ENCODE results near the gene CAPS. TPM values are rescaled to one million over a fixed set of nuclear protein-coding genes. Genes with fewer than 3 reads are reported as not detected.

The CAPS gene
- total RNA-seq, 1 experiment from 2014 or later = 5.3 TPM

DNA sequence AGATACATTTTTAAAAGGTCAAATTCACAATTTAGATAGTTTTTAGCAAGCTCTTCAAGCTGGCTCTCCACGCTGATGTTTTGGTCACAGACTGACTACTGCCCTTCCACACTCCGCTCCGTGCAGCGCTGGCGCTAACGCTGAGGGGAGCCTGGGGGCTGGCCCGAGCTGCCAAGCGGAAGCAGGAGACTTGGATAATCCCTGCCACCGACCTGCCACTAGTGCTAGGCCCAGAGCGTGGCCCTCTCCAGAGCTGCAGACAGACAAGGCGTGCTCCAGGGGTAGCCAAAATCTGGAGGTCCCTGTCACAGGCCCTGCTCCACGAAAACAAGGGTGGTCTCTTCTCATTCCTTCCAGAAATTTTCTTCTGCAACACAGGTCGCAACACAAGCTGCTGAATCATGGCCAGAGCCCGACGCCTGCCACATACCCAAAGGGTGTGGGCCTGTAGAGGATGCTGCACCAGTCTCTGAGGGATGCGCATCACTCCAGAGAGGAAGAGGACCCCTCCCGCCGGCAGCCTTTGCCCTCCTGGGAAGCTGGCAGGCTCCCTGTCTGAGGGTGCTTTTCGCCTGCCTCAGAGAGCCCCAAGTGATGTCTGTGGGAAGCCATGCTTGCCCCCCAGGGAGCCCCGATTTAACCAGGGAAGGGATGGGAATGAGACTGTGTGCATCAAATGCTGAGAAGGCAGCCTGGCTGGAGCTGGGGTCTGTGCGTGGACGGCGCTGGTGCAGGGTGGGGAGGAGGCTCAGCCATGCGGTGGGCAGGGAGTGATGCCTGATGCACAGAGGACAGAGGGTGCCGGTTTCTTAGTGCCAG is 21.6 kb downstream of the CAPS start:
- no peak for DNase-seq (ENCODE audit: low spot score)
- Mint-ChIP-seq H3K27ac (peak overlapping the region; percentile 60), H3K4me3 (no peak overlapping the region), H3K4me1 (peaks cover 4% of the 10 kb centered on the region; the same call in 1 of the 2 replicates), H3K36me3 (peaks cover 25% of the 10 kb centered on the region), H3K9me3 (no peaks in the 10 kb centered on the region), H3K27me3 (ENCODE audit: low read depth) (no peaks in the 10 kb centered on the region)
- ATAC-seq = no peak
- ChIA-PET CTCF (interaction anchor here (0.9 to 2.6 kb wide), 5 partner anchors 11 to 132 kb away, joined by 3 to 12 read pairs (median 7); no protein-coding TSS in a partner anchor), POLR2A (no interaction called here)
- TF ChIP-seq USF1 (CRISPR knock-in tag; IDR thresholded peaks at IDR 0.05) = no peak
- TF ChIP-seq EMX1 (CRISPR knock-in tag; IDR thresholded peaks at IDR 0.05) = no peak
- TF ChIP-seq TP53 (CRISPR knock-in tag; IDR thresholded peaks at IDR 0.05) = no peak
- no peak for TF ChIP-seq FOXK1 (CRISPR knock-in tag; IDR thresholded peaks at IDR 0.05)
- no peak for TF ChIP-seq ZNF138 (CRISPR knock-in tag; conservative IDR thresholded peaks at IDR 0.05)
- TF ChIP-seq JAZF1 (CRISPR knock-in tag; IDR thresholded peaks at IDR 0.05) = no peak
- no peak for TF ChIP-seq CBFB (CRISPR knock-in tag; IDR thresholded peaks at IDR 0.05; ENCODE audit: low read depth)
- no peak for TF ChIP-seq ZNF425 (CRISPR knock-in tag; conservative IDR thresholded peaks at IDR 0.05)
- TF ChIP-seq, protein P1, sequence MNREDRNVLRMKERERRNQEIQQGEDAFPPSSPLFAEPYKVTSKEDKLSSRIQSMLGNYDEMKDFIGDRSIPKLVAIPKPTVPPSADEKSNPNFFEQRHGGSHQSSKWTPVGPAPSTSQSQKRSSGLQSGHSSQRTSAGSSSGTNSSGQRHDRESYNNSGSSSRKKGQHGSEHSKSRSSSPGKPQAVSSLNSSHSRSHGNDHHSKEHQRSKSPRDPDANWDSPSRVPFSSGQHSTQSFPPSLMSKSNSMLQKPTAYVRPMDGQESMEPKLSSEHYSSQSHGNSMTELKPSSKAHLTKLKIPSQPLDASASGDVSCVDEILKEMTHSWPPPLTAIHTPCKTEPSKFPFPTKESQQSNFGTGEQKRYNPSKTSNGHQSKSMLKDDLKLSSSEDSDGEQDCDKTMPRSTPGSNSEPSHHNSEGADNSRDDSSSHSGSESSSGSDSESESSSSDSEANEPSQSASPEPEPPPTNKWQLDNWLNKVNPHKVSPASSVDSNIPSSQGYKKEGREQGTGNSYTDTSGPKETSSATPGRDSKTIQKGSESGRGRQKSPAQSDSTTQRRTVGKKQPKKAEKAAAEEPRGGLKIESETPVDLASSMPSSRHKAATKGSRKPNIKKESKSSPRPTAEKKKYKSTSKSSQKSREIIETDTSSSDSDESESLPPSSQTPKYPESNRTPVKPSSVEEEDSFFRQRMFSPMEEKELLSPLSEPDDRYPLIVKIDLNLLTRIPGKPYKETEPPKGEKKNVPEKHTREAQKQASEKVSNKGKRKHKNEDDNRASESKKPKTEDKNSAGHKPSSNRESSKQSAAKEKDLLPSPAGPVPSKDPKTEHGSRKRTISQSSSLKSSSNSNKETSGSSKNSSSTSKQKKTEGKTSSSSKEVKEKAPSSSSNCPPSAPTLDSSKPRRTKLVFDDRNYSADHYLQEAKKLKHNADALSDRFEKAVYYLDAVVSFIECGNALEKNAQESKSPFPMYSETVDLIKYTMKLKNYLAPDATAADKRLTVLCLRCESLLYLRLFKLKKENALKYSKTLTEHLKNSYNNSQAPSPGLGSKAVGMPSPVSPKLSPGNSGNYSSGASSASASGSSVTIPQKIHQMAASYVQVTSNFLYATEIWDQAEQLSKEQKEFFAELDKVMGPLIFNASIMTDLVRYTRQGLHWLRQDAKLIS (CRISPR knock-in tag; IDR thresholded peaks at IDR 0.05; ENCODE audit: borderline replicate concordance) = no peak
- no peak for TF ChIP-seq ZNF423 (CRISPR knock-in tag; IDR thresholded peaks at IDR 0.05)

DNA sequence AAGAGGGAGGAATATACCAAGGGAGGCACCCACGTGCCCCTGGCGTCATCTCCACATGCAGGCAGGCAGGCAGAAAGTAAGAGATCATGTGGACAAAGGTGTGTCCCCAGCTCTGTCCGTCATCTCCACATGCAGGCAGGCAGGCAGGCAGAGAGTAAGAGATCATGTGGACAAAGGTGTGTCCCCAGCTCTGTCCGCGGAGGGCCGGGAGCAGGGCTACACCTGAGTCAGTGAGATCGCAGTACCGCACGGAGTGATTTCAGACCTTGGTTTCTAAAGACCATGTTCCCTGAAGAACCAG is 22.2 kb downstream of the CAPS start:
- CTCF ChIA-PET = interaction anchor here (0.8 to 2.6 kb wide), 6 partner anchors 11 to 132 kb away, joined by 3 to 12 read pairs (median 6); no protein-coding TSS in a partner anchor
- Mint-ChIP-seq H3K4me1 (peaks cover 4% of the 10 kb centered on the region; the same call in 1 of the 2 replicates), H3K27me3 (ENCODE audit: low read depth) (no peaks in the 10 kb centered on the region), H3K36me3 (peaks cover 25% of the 10 kb centered on the region), H3K4me3 (no peak overlapping the region), H3K9me3 (no peaks in the 10 kb centered on the region), H3K27ac (no peak overlapping the region)
- POLR2A ChIA-PET = no interaction called here
- DNase-seq (ENCODE audit: low spot score) (no peak), ATAC-seq (no peak)
- no peak for TF ChIP-seq JAZF1 (CRISPR knock-in tag; IDR thresholded peaks at IDR 0.05)
- no peak for TF ChIP-seq SMAD3 (CRISPR knock-in tag; IDR thresholded peaks at IDR 0.05; ENCODE audit: borderline replicate concordance)
- no peak for TF ChIP-seq ATF1 (CRISPR knock-in tag; IDR thresholded peaks at IDR 0.05)

- Mint-ChIP-seq H3K36me3 (peaks cover 27% of the 10 kb centered on the region), H3K4me3 (no peak overlapping the region), H3K27ac (peak overlapping the region; percentile 63; the same call in 1 of the 2 replicates), H3K4me1 (peaks cover 4% of the 10 kb centered on the region; the same call in 1 of the 2 replicates), H3K27me3 (ENCODE audit: low read depth) (no peaks in the 10 kb centered on the region), H3K9me3 (no peaks in the 10 kb centered on the region)
- DNase-seq (ENCODE audit: low spot score) (no peak), ATAC-seq (no peak)
- ChIA-PET CTCF (interaction anchor here (0.6 to 2.5 kb wide), 4 partner anchors 31 to 845 kb away, joined by 3 to 11 read pairs (median 6); no protein-coding TSS in a partner anchor), POLR2A (interaction anchor here (0.7 kb wide), 1 partner anchor 11 kb away, joined by 3 read pairs; no protein-coding TSS in a partner anchor)
- TF ChIP-seq FOXJ3 (CRISPR knock-in tag; IDR thresholded peaks at IDR 0.05; ENCODE audit: borderline replicate concordance) (no peak), IRF2 (CRISPR knock-in tag; IDR thresholded peaks at IDR 0.05; ENCODE audit: borderline replicate concordance, low read depth) (no peak), GABPB1 (CRISPR knock-in tag; IDR thresholded peaks at IDR 0.05) (no peak), GTF2I (CRISPR knock-in tag; conservative IDR thresholded peaks at IDR 0.05) (no peak), ZNF263 (CRISPR knock-in tag; IDR thresholded peaks at IDR 0.05; ENCODE audit: low read depth) (no peak)
- TF ChIP-seq, protein P2, sequence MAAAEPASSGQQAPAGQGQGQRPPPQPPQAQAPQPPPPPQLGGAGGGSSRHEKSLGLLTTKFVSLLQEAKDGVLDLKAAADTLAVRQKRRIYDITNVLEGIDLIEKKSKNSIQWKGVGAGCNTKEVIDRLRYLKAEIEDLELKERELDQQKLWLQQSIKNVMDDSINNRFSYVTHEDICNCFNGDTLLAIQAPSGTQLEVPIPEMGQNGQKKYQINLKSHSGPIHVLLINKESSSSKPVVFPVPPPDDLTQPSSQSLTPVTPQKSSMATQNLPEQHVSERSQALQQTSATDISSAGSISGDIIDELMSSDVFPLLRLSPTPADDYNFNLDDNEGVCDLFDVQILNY (CRISPR knock-in tag; IDR thresholded peaks at IDR 0.05) = no peak
- TF ChIP-seq, protein P3, sequence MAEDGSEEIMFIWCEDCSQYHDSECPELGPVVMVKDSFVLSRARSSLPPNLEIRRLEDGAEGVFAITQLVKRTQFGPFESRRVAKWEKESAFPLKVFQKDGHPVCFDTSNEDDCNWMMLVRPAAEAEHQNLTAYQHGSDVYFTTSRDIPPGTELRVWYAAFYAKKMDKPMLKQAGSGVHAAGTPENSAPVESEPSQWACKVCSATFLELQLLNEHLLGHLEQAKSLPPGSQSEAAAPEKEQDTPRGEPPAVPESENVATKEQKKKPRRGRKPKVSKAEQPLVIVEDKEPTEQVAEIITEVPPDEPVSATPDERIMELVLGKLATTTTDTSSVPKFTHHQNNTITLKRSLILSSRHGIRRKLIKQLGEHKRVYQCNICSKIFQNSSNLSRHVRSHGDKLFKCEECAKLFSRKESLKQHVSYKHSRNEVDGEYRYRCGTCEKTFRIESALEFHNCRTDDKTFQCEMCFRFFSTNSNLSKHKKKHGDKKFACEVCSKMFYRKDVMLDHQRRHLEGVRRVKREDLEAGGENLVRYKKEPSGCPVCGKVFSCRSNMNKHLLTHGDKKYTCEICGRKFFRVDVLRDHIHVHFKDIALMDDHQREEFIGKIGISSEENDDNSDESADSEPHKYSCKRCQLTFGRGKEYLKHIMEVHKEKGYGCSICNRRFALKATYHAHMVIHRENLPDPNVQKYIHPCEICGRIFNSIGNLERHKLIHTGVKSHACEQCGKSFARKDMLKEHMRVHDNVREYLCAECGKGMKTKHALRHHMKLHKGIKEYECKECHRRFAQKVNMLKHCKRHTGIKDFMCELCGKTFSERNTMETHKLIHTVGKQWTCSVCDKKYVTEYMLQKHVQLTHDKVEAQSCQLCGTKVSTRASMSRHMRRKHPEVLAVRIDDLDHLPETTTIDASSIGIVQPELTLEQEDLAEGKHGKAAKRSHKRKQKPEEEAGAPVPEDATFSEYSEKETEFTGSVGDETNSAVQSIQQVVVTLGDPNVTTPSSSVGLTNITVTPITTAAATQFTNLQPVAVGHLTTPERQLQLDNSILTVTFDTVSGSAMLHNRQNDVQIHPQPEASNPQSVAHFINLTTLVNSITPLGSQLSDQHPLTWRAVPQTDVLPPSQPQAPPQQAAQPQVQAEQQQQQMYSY (CRISPR knock-in tag; IDR thresholded peaks at IDR 0.05) = no peak
These were observed 23.5 kb downstream of the CAPS start for GRCh38 chr19:5937550-5937949.
